Measurements from ENCODE around the gene TJP1.

DNA sequence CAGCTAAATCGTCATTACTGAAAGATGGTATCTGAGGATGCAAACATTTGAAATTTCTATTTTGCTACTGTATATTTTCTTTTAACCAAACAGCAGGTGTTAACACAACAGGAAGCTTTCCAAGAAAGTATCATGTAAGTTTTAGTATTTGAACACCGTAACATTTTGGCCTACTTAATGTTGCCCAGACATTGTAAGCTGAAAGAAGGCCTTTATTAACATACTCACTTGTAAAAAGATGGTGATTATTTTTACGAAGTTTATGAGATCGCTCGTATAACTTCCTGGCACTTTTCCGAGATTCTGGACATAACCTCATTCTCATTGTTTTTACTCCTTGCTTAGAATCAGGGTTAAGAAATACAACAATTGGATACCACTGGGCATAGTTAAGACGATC, 95.7 kb downstream of the TJP1 start:
- TF ChIP-seq ZNF311 (tag by site-specific recombination; IDR thresholded peaks at IDR 0.05; ENCODE audit: borderline replicate concordance) (no peak), ZNF132 (tag by site-specific recombination; IDR thresholded peaks at IDR 0.05; ENCODE audit: borderline replicate concordance) (no peak), MYNN (tag by site-specific recombination; IDR thresholded peaks at IDR 0.05; ENCODE audit: borderline replicate concordance) (no peak)
- TF ChIP-seq, protein P1, sequence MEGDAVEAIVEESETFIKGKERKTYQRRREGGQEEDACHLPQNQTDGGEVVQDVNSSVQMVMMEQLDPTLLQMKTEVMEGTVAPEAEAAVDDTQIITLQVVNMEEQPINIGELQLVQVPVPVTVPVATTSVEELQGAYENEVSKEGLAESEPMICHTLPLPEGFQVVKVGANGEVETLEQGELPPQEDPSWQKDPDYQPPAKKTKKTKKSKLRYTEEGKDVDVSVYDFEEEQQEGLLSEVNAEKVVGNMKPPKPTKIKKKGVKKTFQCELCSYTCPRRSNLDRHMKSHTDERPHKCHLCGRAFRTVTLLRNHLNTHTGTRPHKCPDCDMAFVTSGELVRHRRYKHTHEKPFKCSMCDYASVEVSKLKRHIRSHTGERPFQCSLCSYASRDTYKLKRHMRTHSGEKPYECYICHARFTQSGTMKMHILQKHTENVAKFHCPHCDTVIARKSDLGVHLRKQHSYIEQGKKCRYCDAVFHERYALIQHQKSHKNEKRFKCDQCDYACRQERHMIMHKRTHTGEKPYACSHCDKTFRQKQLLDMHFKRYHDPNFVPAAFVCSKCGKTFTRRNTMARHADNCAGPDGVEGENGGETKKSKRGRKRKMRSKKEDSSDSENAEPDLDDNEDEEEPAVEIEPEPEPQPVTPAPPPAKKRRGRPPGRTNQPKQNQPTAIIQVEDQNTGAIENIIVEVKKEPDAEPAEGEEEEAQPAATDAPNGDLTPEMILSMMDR (tag by site-specific recombination; IDR thresholded peaks at IDR 0.05): no peak
- TF ChIP-seq, protein P2, sequence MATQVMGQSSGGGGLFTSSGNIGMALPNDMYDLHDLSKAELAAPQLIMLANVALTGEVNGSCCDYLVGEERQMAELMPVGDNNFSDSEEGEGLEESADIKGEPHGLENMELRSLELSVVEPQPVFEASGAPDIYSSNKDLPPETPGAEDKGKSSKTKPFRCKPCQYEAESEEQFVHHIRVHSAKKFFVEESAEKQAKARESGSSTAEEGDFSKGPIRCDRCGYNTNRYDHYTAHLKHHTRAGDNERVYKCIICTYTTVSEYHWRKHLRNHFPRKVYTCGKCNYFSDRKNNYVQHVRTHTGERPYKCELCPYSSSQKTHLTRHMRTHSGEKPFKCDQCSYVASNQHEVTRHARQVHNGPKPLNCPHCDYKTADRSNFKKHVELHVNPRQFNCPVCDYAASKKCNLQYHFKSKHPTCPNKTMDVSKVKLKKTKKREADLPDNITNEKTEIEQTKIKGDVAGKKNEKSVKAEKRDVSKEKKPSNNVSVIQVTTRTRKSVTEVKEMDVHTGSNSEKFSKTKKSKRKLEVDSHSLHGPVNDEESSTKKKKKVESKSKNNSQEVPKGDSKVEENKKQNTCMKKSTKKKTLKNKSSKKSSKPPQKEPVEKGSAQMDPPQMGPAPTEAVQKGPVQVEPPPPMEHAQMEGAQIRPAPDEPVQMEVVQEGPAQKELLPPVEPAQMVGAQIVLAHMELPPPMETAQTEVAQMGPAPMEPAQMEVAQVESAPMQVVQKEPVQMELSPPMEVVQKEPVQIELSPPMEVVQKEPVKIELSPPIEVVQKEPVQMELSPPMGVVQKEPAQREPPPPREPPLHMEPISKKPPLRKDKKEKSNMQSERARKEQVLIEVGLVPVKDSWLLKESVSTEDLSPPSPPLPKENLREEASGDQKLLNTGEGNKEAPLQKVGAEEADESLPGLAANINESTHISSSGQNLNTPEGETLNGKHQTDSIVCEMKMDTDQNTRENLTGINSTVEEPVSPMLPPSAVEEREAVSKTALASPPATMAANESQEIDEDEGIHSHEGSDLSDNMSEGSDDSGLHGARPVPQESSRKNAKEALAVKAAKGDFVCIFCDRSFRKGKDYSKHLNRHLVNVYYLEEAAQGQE (tag by site-specific recombination; IDR thresholded peaks at IDR 0.05): no peak
